Keratinocyte (primary cell): ENCODE results near the gene N4BP2. TPM values are rescaled to one million over a fixed set of nuclear protein-coding genes. Genes with fewer than 3 reads are reported as not detected.
"Not testable (repeated sequence)": the region's sequence is repeated elsewhere in the genome, so short reads cannot be mapped to it uniquely, and the experiment has no call there.

Experiments used
- DNase-seq: peaks from one replicate; pipeline ENCODE4 v3.0.0-alpha.2; 2011; ENCODE audit warnings: low read depth, missing footprints, low spot score
- FAIRE-seq: peaks from 2 replicates; lab custom pipeline; 2011; peaks lifted over from hg19 to GRCh38; lab: Jason Lieb, UNC
- H2AFZ ChIP-seq: 2 replicates; pipeline ENCODE4 v1.6.0; 2012; ENCODE audit warnings: low read length, control low read depth, inconsistent platforms; ENCODE audit not compliant: control insufficient read depth
- H3K27ac ChIP-seq: 2 replicates; pipeline ENCODE4 v1.5.1; 2011; ENCODE audit warnings: low read length; ENCODE audit not compliant: control insufficient read depth, insufficient read depth
- H3K27me3 ChIP-seq: 3 replicates; pipeline ENCODE4 v1.6.0; 2011; ENCODE audit warnings: low read length; ENCODE audit not compliant: control insufficient read depth, insufficient read depth; ENCODE audit errors: extremely low read depth
- H3K36me3 ChIP-seq, 2 experiments: 2 replicates in 1 of 2; 3 replicates in 1 of 2; pipeline ENCODE4 v1.5.1; 2011; ENCODE audit warnings: low read length in 2 of 2, mild to moderate bottlenecking in 1 of 2; ENCODE audit not compliant: control insufficient read depth in 2 of 2, insufficient read depth in 2 of 2; ENCODE audit errors: extremely low read depth in 1 of 2
- H3K4me1 ChIP-seq: 3 replicates; pipeline ENCODE4 v1.5.1; 2011; ENCODE audit warnings: low read length; ENCODE audit not compliant: control insufficient read depth, insufficient read depth; ENCODE audit errors: extremely low read depth
- H3K4me2 ChIP-seq: 3 replicates; pipeline ENCODE4 v1.6.0; 2011; ENCODE audit warnings: low read depth, low read length; ENCODE audit not compliant: control insufficient read depth, insufficient read depth; ENCODE audit errors: extremely low read depth
- H3K4me3 ChIP-seq, 3 experiments: fragments of 200-600 bp in 1 of 3; sonication (generic) in 1 of 3; 2 replicates in 2 of 3; 3 replicates in 1 of 3; pipeline ENCODE4 v1.5.1; 2011 to 2016; ENCODE audit warnings: low read length in 3 of 3, mild to moderate bottlenecking in 3 of 3, control low read depth in 2 of 3, inconsistent platforms in 1 of 3, low read depth in 1 of 3, mixed read lengths in 1 of 3, mixed run types in 1 of 3, moderate library complexity in 1 of 3; ENCODE audit not compliant: control insufficient read depth in 2 of 3, insufficient read depth in 2 of 3; ENCODE audit errors: extremely low read depth in 1 of 3
- H3K79me2 ChIP-seq: 2 replicates; pipeline ENCODE4 v1.6.0; 2012; ENCODE audit warnings: low read length; ENCODE audit not compliant: control insufficient read depth, insufficient read depth
- H3K9ac ChIP-seq: 3 replicates; pipeline ENCODE4 v1.6.0; 2011; ENCODE audit warnings: low read length; ENCODE audit not compliant: control insufficient read depth, insufficient read depth; ENCODE audit errors: extremely low read depth
- H3K9me1 ChIP-seq: 3 replicates; pipeline ENCODE4 v1.6.0; 2011; ENCODE audit warnings: low read length; ENCODE audit not compliant: control insufficient read depth, insufficient read depth; ENCODE audit errors: extremely low read depth
- H3K9me3 ChIP-seq: 2 replicates; pipeline ENCODE4 v1.5.1; 2012; ENCODE audit warnings: low read depth, low read length; ENCODE audit not compliant: control insufficient read depth
- H4K20me1 ChIP-seq: 3 replicates; pipeline ENCODE4 v1.6.0; 2011; ENCODE audit warnings: low read length; ENCODE audit not compliant: control insufficient read depth, insufficient read depth; ENCODE audit errors: extremely low read depth
- CTCF ChIP-seq, 3 experiments: IDR thresholded peaks in 1 of 3; conservative IDR thresholded peaks in 1 of 3; optimal IDR thresholded peaks in 1 of 3; 2 replicates in 2 of 3; 3 replicates in 1 of 3; pipeline versions ENCODE3 to v1.5.1; 2011; ENCODE audit warnings: low read length in 3 of 3, mild to moderate bottlenecking in 3 of 3, moderate library complexity in 2 of 3, control low read depth in 1 of 3, inconsistent platforms in 1 of 3; ENCODE audit not compliant: insufficient read depth in 2 of 3; ENCODE audit errors: extremely low read depth in 1 of 3
- EZH2 ChIP-seq: IDR thresholded peaks from one replicate; pipeline ENCODE4 v1.6.1; 2012; ENCODE audit warnings: inconsistent platforms, mild to moderate bottlenecking, low read length, moderate library complexity
- dilution Hi-C: fragments of 300-500 bp; cut with MboI; formaldehyde crosslinking; loops from one replicate; pipeline ENCODE4 v1.7.0; 2020; ENCODE audit warnings: low sequenced_read_pairs; ENCODE audit not compliant: extremely low pct_ligation_motif_present
- polyA plus RNA-seq, 5 experiments: library from polyadenylated mRNA; depleted of rRNA in 3 of 5; stranded (reverse) in 3 of 5; stranded (forward) in 1 of 5; unstranded in 1 of 5; fragments of >200 nt; gene quantifications; 1 replicate in 1 of 5; 2 replicates in 3 of 5; 3 replicates in 1 of 5; pipeline versions ENCODE4 v1.2.1 to v1.2.3, GENCODE V29; 2011 to 2012; ENCODE audit warnings: missing spikeins in 2 of 5, low read depth in 1 of 5, low replicate concordance in 1 of 5

Gene N4BP2
- polyA plus RNA-seq, 1 donor (not counting 4 experiments of a cell fraction or from before 2014, with no cell fraction given), result 2.7 TPM

DNA sequence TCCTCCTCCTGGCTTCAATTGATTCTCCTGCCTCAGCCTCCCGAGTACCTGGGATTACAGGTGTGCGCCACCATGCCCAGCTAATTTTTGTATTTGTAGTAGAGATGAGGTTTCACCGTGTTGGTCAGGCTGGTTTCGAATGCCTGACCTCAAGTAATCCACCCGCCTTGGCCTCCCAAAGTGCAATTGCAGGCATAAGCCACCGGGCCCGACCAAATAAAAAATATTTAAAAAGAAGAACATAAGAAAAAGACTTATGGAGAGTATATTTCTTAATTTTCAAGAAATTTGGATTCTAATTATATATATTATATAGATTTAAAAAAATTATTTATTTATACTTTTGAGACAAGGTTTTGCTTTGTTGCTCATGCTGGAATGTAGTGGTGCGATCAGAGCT is 29.8 kb downstream of the N4BP2 start:
- no peaks in the 10 kb centered on the region for H3K9me3 ChIP-seq
- H3K79me2 ChIP-seq, result no peaks in the 10 kb centered on the region
- TF ChIP-seq EZH2 (no peak), CTCF (optimal IDR thresholded peaks at IDR 0.05 in 1 of 3, IDR thresholded peaks at IDR 0.05 in 1 of 3, conservative IDR thresholded peaks at IDR 0.05 in 1 of 3; ENCODE audit: extremely low read depth in 1 of 3, insufficient read depth in 2 of 3, low read length in 3 of 3) (no peak)
- H3K4me3 ChIP-seq, result no peak overlapping the region
- no peaks in the 10 kb centered on the region for H3K4me1 ChIP-seq
- H4K20me1 ChIP-seq, result no peaks in the 10 kb centered on the region
- no peak overlapping the region for H3K9ac ChIP-seq
- dilution Hi-C loops, result no loop called here
- no peak overlapping the region for H3K4me2 ChIP-seq
- H2AFZ ChIP-seq, result no peak overlapping the region
- H3K36me3 ChIP-seq, result no peaks in the 10 kb centered on the region
- H3K9me1 ChIP-seq, result no peaks in the 10 kb centered on the region
- DNase-seq (no peak), FAIRE-seq (no peak)
- H3K27me3 ChIP-seq, result no peaks in the 10 kb centered on the region
- no peak overlapping the region for H3K27ac ChIP-seq

- Histone ChIP-seq H3K79me2 (no peaks in the 10 kb centered on the region), H2AFZ (no peak overlapping the region), H3K4me1 (no peaks in the 10 kb centered on the region), H3K36me3 (no peaks in the 10 kb centered on the region), H3K9me3 (no peaks in the 10 kb centered on the region), H3K27ac (no peak overlapping the region), H3K4me2 (no peak overlapping the region), H3K9ac (no peak overlapping the region), H3K9me1 (no peaks in the 10 kb centered on the region), H4K20me1 (no peaks in the 10 kb centered on the region), H3K27me3 (no peaks in the 10 kb centered on the region), H3K4me3 (no peak overlapping the region)
- DNase-seq (no peak), FAIRE-seq (no peak)
- dilution Hi-C loops, result no loop called here
- TF ChIP-seq EZH2 (no peak), CTCF (optimal IDR thresholded peaks at IDR 0.05 in 1 of 3, IDR thresholded peaks at IDR 0.05 in 1 of 3, conservative IDR thresholded peaks at IDR 0.05 in 1 of 3; ENCODE audit: extremely low read depth in 1 of 3, insufficient read depth in 2 of 3, low read length in 3 of 3) (no peak)
Observed at GRCh38 chr4:40087799-40088366, 31.2 kb downstream of the N4BP2 start.

DNA sequence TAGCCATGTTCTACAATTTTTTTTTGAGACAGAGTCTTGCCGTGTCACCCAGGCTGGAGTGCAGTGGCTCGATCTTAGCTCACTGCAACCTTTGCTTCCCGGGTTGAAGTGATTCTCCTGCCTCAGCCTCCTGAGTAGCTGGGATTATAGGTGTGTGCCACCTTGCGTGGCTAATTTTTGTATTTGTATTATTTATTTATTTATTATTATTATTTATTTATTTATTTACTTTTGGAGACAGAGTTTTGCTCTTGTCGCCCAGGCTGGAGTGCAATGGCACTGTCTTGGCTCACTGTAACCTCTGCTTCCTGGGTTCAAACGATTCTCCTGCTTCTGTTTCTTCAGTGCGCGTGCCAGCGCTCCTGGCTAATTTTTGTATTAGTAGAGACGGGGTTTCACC is 36.8 kb downstream of the N4BP2 start:
- dilution Hi-C loops, H3K36me3 ChIP-seq, H3K9ac ChIP-seq, H4K20me1 ChIP-seq, H3K9me3 ChIP-seq, H3K4me3 ChIP-seq, H3K9me1 ChIP-seq, H2AFZ ChIP-seq, FAIRE-seq, DNase-seq, H3K4me1 ChIP-seq, H3K27me3 ChIP-seq, H3K4me2 ChIP-seq, H3K27ac ChIP-seq, H3K79me2 ChIP-seq: not testable (repeated sequence)
